Ovary (tissue), 9 donors: ENCODE measurements around the gene CDK10. TPM values are rescaled to one million over a fixed set of nuclear protein-coding genes. Genes with fewer than 3 reads are reported as not detected.

Experiments used
- DNase-seq, 5 donors: peaks; one replicate each; pipeline ENCODE4 v3.0.0-alpha.2; 2019 to 2020
- H3K27ac ChIP-seq, 2 donors: fragments of 200-600 bp; one replicate each; pipeline versions ENCODE4 v1.5.1 to v1.8.0; 2019 to 2022
- H3K27me3 ChIP-seq: fragments of 200-600 bp; one replicate; pipeline ENCODE4 v1.8.0; 2022
- H3K36me3 ChIP-seq: fragments of 200-600 bp; sonication (generic); one replicate; pipeline ENCODE4 v1.5.1; 2019
- H3K4me1 ChIP-seq: one replicate; pipeline ENCODE4 v1.8.1; 2013; ENCODE audit warnings: mild to moderate bottlenecking, moderate library complexity; ENCODE audit not compliant: insufficient read depth
- H3K4me3 ChIP-seq: fragments of 200-600 bp; sonication (generic); one replicate; pipeline ENCODE4 v1.5.1; 2017
- H3K9me3 ChIP-seq, 2 donors: fragments of 200-600 bp in 1 of 2; sonication (generic) in 1 of 2; one replicate each; pipeline versions ENCODE4 v1.5.1 to v1.8.1; 2013 to 2019; ENCODE audit warnings: mild to moderate bottlenecking in 1 of 2, moderate library complexity in 1 of 2
- CTCF ChIP-seq, 3 donors: fragments of 450-650 bp in 2 of 3; fragments of 200-600 bp in 1 of 3; IDR thresholded peaks; one replicate each; pipeline versions ENCODE4 v1.5.1 to v1.8.0; 2016 to 2022; ENCODE audit warnings: antibody characterized with exemption in 3 of 3, mild to moderate bottlenecking in 1 of 3
- EP300 ChIP-seq: sonication (generic); formaldehyde crosslinking; IDR thresholded peaks from one replicate; pipeline ENCODE4 v1.6.1; 2017; ENCODE audit warnings: antibody characterized with exemption
- POLR2A ChIP-seq: fragments of 450-650 bp; IDR thresholded peaks from one replicate; pipeline ENCODE4 v1.6.1; 2017; ENCODE audit warnings: antibody characterized with exemption, mild to moderate bottlenecking, moderate library complexity
- WGBS, 3 donors: extraction: QIAGEN DNeasy Blood & Tissue Kit in 1 of 3; methylation state at CpG; one replicate each; pipeline versions ENCODE4 v1.1.5 to v1.1.7; 2013 to 2017; 5-methylcytosine and 5-hydroxymethylcytosine counted together
- intact Hi-C, 4 donors: fragments of 100-400 bp; cut with DNase I; formaldehyde crosslinking; loops; one replicate each; pipeline versions ENCODE4 v1.11.0 to v1.15.1; 2022 to 2023
- polyA plus RNA-seq, 2 donors: library from polyadenylated mRNA; stranded (reverse); fragments of 200-250 nt in 1 of 2; fragments of 350-450 nt in 1 of 2; fragmentation: Illumina TruSeq in 1 of 2; extraction: RNeasy Lipid Tissue Mini Kit (QIAGEN cat#74804) in 1 of 2; gene quantifications; one replicate each; pipeline ENCODE4 v1.2.3, GENCODE V29; 2013 to 2014
- total RNA-seq, 7 donors: library from RNA; depleted of rRNA in 2 of 7; stranded (reverse); fragments of >200 nt in 2 of 7; fragmentation: NEBNext Ultra II Directional in 3 of 7; extraction: Animal tissue kit (Norgen Biotek cat#: 25700) in 3 of 7; gene quantifications; one replicate each; pipeline versions ENCODE4 v1.1.0 to v1.2.4, GENCODE V29; 2016 to 2023
- donor health status: DM: no; HTN: no; CAD: no; lungs with moderate emphysema.
- donor health status: DM: no; HTN: no; CAD: no.
- donor health status: Bipolar disorder and iron deficiency.
- donor health status: DM: yes; HTN: yes; CAD: no.
- donor health status: DM: no; HTN: no; CAD: no.
- donor health status: DM: yes; HTN: yes; CAD: no.

CDK10 gene
- total and polyA plus RNA-seq, 9 donors: 16.9 to 62.1 (median 51.9) TPM

- intact Hi-C loops: no loop called here
- Histone ChIP-seq H3K36me3 (no peaks in the 10 kb centered on the region), H3K9me3 (no peaks in the 10 kb centered on the region)
These were observed 40.2 kb upstream of the CDK10 start for GRCh38 chr16:89646270-89646669.

GRCh38 chr16:89646906-89647305 is 39.6 kb upstream of the CDK10 start:
- Histone ChIP-seq H3K9me3 (no peaks in the 10 kb centered on the region), H3K27me3 (no peaks in the 10 kb centered on the region), H3K36me3 (no peaks in the 10 kb centered on the region), H3K4me1 (no peaks in the 10 kb centered on the region), H3K4me3 (no peak overlapping the region), H3K27ac (no peak overlapping the region)
- intact Hi-C loops: no loop called here
- TF ChIP-seq CTCF (IDR thresholded peaks at IDR 0.05): no peak
- TF ChIP-seq EP300: no peak
- no peak for TF ChIP-seq POLR2A
- 86 to 90% (median 87%) methylated on average over 8 to 12 of the region's 12 CpGs for WGBS, 3 donors
- no peak for DNase-seq

More at GRCh38 chr16:89646270-89646669, 40.2 kb upstream of the CDK10 start:
- DNase-seq: no peak
- Histone ChIP-seq H3K4me3 (no peak overlapping the region), H3K4me1 (no peaks in the 10 kb centered on the region), H3K27me3 (no peaks in the 10 kb centered on the region), H3K27ac (no peak overlapping the region)
- no peak for TF ChIP-seq CTCF (IDR thresholded peaks at IDR 0.05)
- no peak for TF ChIP-seq EP300
- no peak for TF ChIP-seq POLR2A
- WGBS, 3 donors: 93 to 94% (median 94%) methylated on average over 22 of the region's 22 CpGs

GRCh38 chr16:89651584-89651983 is 34.9 kb upstream of the CDK10 start:
- Histone ChIP-seq H3K36me3 (no peaks in the 10 kb centered on the region), H3K4me3 (no peak overlapping the region), H3K9me3 (no peaks in the 10 kb centered on the region), H3K4me1 (peaks cover 3% of the 10 kb centered on the region), H3K27me3 (no peaks in the 10 kb centered on the region), H3K27ac (no peak overlapping the region)
- no peak for DNase-seq
- intact Hi-C loops: no loop called here
- WGBS, 3 donors: 86 to 90% (median 87%) methylated on average over 15 of the region's 15 CpGs
- no peak for TF ChIP-seq EP300
- TF ChIP-seq POLR2A: no peak
- TF ChIP-seq CTCF (IDR thresholded peaks at IDR 0.05): no peak

GRCh38 chr16:89653656-89654295 is 32.7 kb upstream of the CDK10 start:
- no peak overlapping the region for H3K4me3 ChIP-seq
- H3K27ac ChIP-seq: no peak overlapping the region
- H3K9me3 ChIP-seq: no peaks in the 10 kb centered on the region
- peaks cover 12% of the 10 kb centered on the region for H3K4me1 ChIP-seq
- no peaks in the 10 kb centered on the region for H3K27me3 ChIP-seq
- intact Hi-C loops: no loop called here
- H3K36me3 ChIP-seq: no peaks in the 10 kb centered on the region
- no peak for TF ChIP-seq POLR2A
- TF ChIP-seq EP300: no peak
- no peak for TF ChIP-seq CTCF (IDR thresholded peaks at IDR 0.05)
- WGBS, 3 donors: 80 to 87% (median 83%) methylated on average over 10 of the region's 10 CpGs
- DNase-seq: no peak
